Colon (tissue), 2 donors: ENCODE measurements around the gene HDAC4.

ENCODE experiments used
- FAIRE-seq: peaks from 2 replicates; lab custom pipeline; 2012; peaks lifted over from hg19 to GRCh38; lab: Jason Lieb, UNC
- donor health status: control.
- donor health status: control.

HDAC4 gene

GRCh38 chr2:239234191-239235175, 166.3 kb downstream of the HDAC4 start:
- FAIRE-seq: no peak

- no peak for FAIRE-seq
Measured at GRCh38 chr2:239233576-239233975, 167.2 kb downstream of the HDAC4 start.

GRCh38 chr2:239232195-239232578, 168.6 kb downstream of the HDAC4 start:
- FAIRE-seq: no peak

GRCh38 chr2:239231231-239232194, 169.3 kb downstream of the HDAC4 start:
- no peak for FAIRE-seq

GRCh38 chr2:239230318-239231052, 170.3 kb downstream of the HDAC4 start:
- FAIRE-seq: no peak

GRCh38 chr2:239229545-239230279, 171.1 kb downstream of the HDAC4 start:
- no peak for FAIRE-seq

GRCh38 chr2:239227661-239228371, 173.0 kb downstream of the HDAC4 start:
- no peak for FAIRE-seq

- FAIRE-seq: no peak
Measured at GRCh38 chr2:239226677-239227581, 173.9 kb downstream of the HDAC4 start.

GRCh38 chr2:239225871-239226561, 174.8 kb downstream of the HDAC4 start:
- FAIRE-seq: no peak

- no peak for FAIRE-seq
Measured at GRCh38 chr2:239225371-239225851, 175.4 kb downstream of the HDAC4 start.

- no peak for FAIRE-seq
Measured at GRCh38 chr2:239224955-239225354, 175.9 kb downstream of the HDAC4 start.

- FAIRE-seq: no peak
Measured at GRCh38 chr2:239224199-239224570, 176.6 kb downstream of the HDAC4 start.

GRCh38 chr2:239223310-239224198, 177.3 kb downstream of the HDAC4 start:
- no peak for FAIRE-seq

GRCh38 chr2:239222706-239223309, 178.0 kb downstream of the HDAC4 start:
- FAIRE-seq: no peak

- FAIRE-seq: no peak
Measured at GRCh38 chr2:239222312-239222660, 178.5 kb downstream of the HDAC4 start.

GRCh38 chr2:239220981-239221396, 179.8 kb downstream of the HDAC4 start:
- no peak for FAIRE-seq

- no peak for FAIRE-seq
Measured at GRCh38 chr2:239220341-239220740, 180.5 kb downstream of the HDAC4 start.
